ENCODE results near the gene DNAH10.
A peak's percentile ranks its signal among the peaks of the same experiment; 100 is the strongest.

DNAH10 gene

GRCh38 chr12:123754041-123754772 is 7.9 kb upstream of the DNAH10 start:
- H3K27me3 ChIP-seq (ENCODE audit: insufficient read depth, insufficient read length) = no peaks in the 10 kb centered on the region
- H3K4me3 ChIP-seq (ENCODE audit: insufficient read length, low read depth) = no peak overlapping the region
- TF ChIP-seq YY1 (IDR thresholded peaks at IDR 0.05; ENCODE audit: insufficient read depth, insufficient read length) = no peak
- H3K4me1 ChIP-seq (ENCODE audit: insufficient read depth, insufficient read length) = no peaks in the 10 kb centered on the region
- DNase-seq (ENCODE audit: low read depth, low spot score) = no peak
- peaks cover 68% of the 10 kb centered on the region for H3K36me3 ChIP-seq (ENCODE audit: insufficient read depth, insufficient read length, low read length)
- no peak overlapping the region for H3K9ac ChIP-seq (ENCODE audit: insufficient read length, low read depth)
- no peaks in the 10 kb centered on the region for H3K9me3 ChIP-seq (ENCODE audit: insufficient read depth, low read length)

- TF ChIP-seq ZNF274 (IDR thresholded peaks at IDR 0.05; ENCODE audit: low read depth, low read length) = no peak
- peaks cover 45% of the 10 kb centered on the region for H3K36me3 ChIP-seq (ENCODE audit: insufficient read depth, insufficient read length, low read length)
Measured at GRCh38 chr12:123757561-123757960, 4.5 kb upstream of the DNAH10 start.

GRCh38 chr12:123760267-123760938 is 1.7 kb upstream of the DNAH10 start:
- Histone ChIP-seq H3K27me3 (ENCODE audit: insufficient read depth, insufficient read length) (peaks cover 15% of the 10 kb centered on the region), H3K4me1 (ENCODE audit: insufficient read depth, insufficient read length) (no peaks in the 10 kb centered on the region), H3K9ac (ENCODE audit: insufficient read length, low read depth) (no peak overlapping the region), H3K4me3 (ENCODE audit: insufficient read length, low read depth) (no peak overlapping the region), H3K36me3 (ENCODE audit: insufficient read depth, insufficient read length, low read length) (peaks cover 19% of the 10 kb centered on the region), H3K9me3 (ENCODE audit: insufficient read depth, low read length) (no peaks in the 10 kb centered on the region)
- no peak for DNase-seq (ENCODE audit: low read depth, low spot score)
- TF ChIP-seq YY1 (IDR thresholded peaks at IDR 0.05; ENCODE audit: insufficient read depth, insufficient read length) = no peak
- TF ChIP-seq SUZ12 (IDR thresholded peaks at IDR 0.05; ENCODE audit: extremely low read depth, insufficient read depth, insufficient read length) = no peak
- TF ChIP-seq ZNF274 (IDR thresholded peaks at IDR 0.05; ENCODE audit: low read depth, low read length) = no peak

More at GRCh38 chr12:123757561-123757960, 4.5 kb upstream of the DNAH10 start:
- Histone ChIP-seq H3K27me3 (ENCODE audit: insufficient read depth, insufficient read length) (peaks cover 5% of the 10 kb centered on the region), H3K9ac (ENCODE audit: insufficient read length, low read depth) (no peak overlapping the region), H3K4me3 (ENCODE audit: insufficient read length, low read depth) (no peak overlapping the region), H3K9me3 (ENCODE audit: insufficient read depth, low read length) (no peaks in the 10 kb centered on the region), H3K4me1 (ENCODE audit: insufficient read depth, insufficient read length) (no peaks in the 10 kb centered on the region)
- no peak for DNase-seq (ENCODE audit: low read depth, low spot score)

GRCh38 chr12:123762715-123763052 is 583 bp downstream of the DNAH10 start:
- Histone ChIP-seq H3K4me1 (ENCODE audit: insufficient read depth, insufficient read length) (no peaks in the 10 kb centered on the region), H3K4me3 (ENCODE audit: insufficient read length, low read depth) (peak overlapping the region; percentile 74)

GRCh38 chr12:123763093-123763492 is 992 bp downstream of the DNAH10 start:
- TF ChIP-seq SUZ12 (IDR thresholded peaks at IDR 0.05; ENCODE audit: extremely low read depth, insufficient read depth, insufficient read length) = no peak
- no peak for TF ChIP-seq ZNF274 (IDR thresholded peaks at IDR 0.05; ENCODE audit: low read depth, low read length)
- TF ChIP-seq YY1 (IDR thresholded peaks at IDR 0.05; ENCODE audit: insufficient read depth, insufficient read length) = no peak
- Histone ChIP-seq H3K9me3 (ENCODE audit: insufficient read depth, low read length) (no peaks in the 10 kb centered on the region), H3K4me3 (ENCODE audit: insufficient read length, low read depth) (peak overlapping the region; percentile 74), H3K9ac (ENCODE audit: insufficient read length, low read depth) (no peak overlapping the region), H3K27me3 (ENCODE audit: insufficient read depth, insufficient read length) (peaks cover 20% of the 10 kb centered on the region), H3K36me3 (ENCODE audit: insufficient read depth, insufficient read length, low read length) (peaks cover 8% of the 10 kb centered on the region), H3K4me1 (ENCODE audit: insufficient read depth, insufficient read length) (no peaks in the 10 kb centered on the region)
- DNase-seq (ENCODE audit: low read depth, low spot score) = no peak

More at GRCh38 chr12:123762715-123763052, 583 bp downstream of the DNAH10 start:
- Histone ChIP-seq H3K36me3 (ENCODE audit: insufficient read depth, insufficient read length, low read length) (peaks cover 8% of the 10 kb centered on the region), H3K9ac (ENCODE audit: insufficient read length, low read depth) (peak overlapping the region; percentile 76), H3K27me3 (ENCODE audit: insufficient read depth, insufficient read length) (peaks cover 20% of the 10 kb centered on the region), H3K9me3 (ENCODE audit: insufficient read depth, low read length) (no peaks in the 10 kb centered on the region)
- DNase-seq (ENCODE audit: low read depth, low spot score) = no peak
- TF ChIP-seq SUZ12 (IDR thresholded peaks at IDR 0.05; ENCODE audit: extremely low read depth, insufficient read depth, insufficient read length) = no peak
- TF ChIP-seq ZNF274 (IDR thresholded peaks at IDR 0.05; ENCODE audit: low read depth, low read length) = no peak
- TF ChIP-seq YY1 (IDR thresholded peaks at IDR 0.05; ENCODE audit: insufficient read depth, insufficient read length) = no peak

GRCh38 chr12:123764109-123764508 is 2.0 kb downstream of the DNAH10 start:
- H3K4me3 ChIP-seq (ENCODE audit: insufficient read length, low read depth) = no peak overlapping the region

GRCh38 chr12:123765504-123766035 is 3.5 kb downstream of the DNAH10 start:
- no peak overlapping the region for H3K9ac ChIP-seq (ENCODE audit: insufficient read length, low read depth)
- TF ChIP-seq YY1 (IDR thresholded peaks at IDR 0.05; ENCODE audit: insufficient read depth, insufficient read length) (no peak), SUZ12 (IDR thresholded peaks at IDR 0.05; ENCODE audit: extremely low read depth, insufficient read depth, insufficient read length) (no peak), ZNF274 (IDR thresholded peaks at IDR 0.05; ENCODE audit: low read depth, low read length) (no peak)
- H3K36me3 ChIP-seq (ENCODE audit: insufficient read depth, insufficient read length, low read length) = no peaks in the 10 kb centered on the region
- H3K9me3 ChIP-seq (ENCODE audit: insufficient read depth, low read length) = no peaks in the 10 kb centered on the region
- peaks cover 20% of the 10 kb centered on the region for H3K27me3 ChIP-seq (ENCODE audit: insufficient read depth, insufficient read length)
- DNase-seq (ENCODE audit: low read depth, low spot score) = no peak
- H3K4me1 ChIP-seq (ENCODE audit: insufficient read depth, insufficient read length) = no peaks in the 10 kb centered on the region
- no peak overlapping the region for H3K4me3 ChIP-seq (ENCODE audit: insufficient read length, low read depth)

More at GRCh38 chr12:123764109-123764508, 2.0 kb downstream of the DNAH10 start:
- TF ChIP-seq SUZ12 (IDR thresholded peaks at IDR 0.05; ENCODE audit: extremely low read depth, insufficient read depth, insufficient read length) (no peak), ZNF274 (IDR thresholded peaks at IDR 0.05; ENCODE audit: low read depth, low read length) (no peak), YY1 (IDR thresholded peaks at IDR 0.05; ENCODE audit: insufficient read depth, insufficient read length) (no peak)
- DNase-seq (ENCODE audit: low read depth, low spot score) = no peak
- Histone ChIP-seq H3K36me3 (ENCODE audit: insufficient read depth, insufficient read length, low read length) (peaks cover 8% of the 10 kb centered on the region), H3K9ac (ENCODE audit: insufficient read length, low read depth) (no peak overlapping the region), H3K4me1 (ENCODE audit: insufficient read depth, insufficient read length) (no peaks in the 10 kb centered on the region), H3K9me3 (ENCODE audit: insufficient read depth, low read length) (no peaks in the 10 kb centered on the region), H3K27me3 (ENCODE audit: insufficient read depth, insufficient read length) (peaks cover 20% of the 10 kb centered on the region)
